Fibroblast of peridontal ligament (primary cell): ENCODE data around the gene GHRL.

Source experiments
- DNase-seq: peaks from one replicate; pipeline ENCODE4 v3.0.0-alpha.2; 2010; ENCODE audit errors: extremely low read depth

GHRL gene

DNA sequence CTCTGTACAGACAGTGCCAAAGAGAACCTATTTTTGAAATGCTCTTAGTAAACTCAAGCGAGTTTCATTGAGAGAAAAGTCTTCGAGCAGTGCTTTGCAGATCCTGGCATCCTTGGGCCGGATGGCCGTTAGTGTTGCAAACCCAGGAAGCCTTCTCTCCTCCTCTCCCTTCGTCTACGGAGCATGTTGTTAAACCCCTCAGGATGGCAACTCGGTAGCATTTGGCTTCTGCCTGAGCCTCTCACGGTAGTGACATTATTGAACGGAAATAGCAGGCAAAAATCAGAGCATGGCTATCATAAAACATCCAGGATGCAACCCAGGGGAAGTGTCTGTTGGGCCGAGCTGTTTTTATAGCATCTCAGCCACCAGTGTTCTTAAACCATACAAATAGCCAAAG is 34.8 kb upstream of the GHRL start:
- DNase-seq, result no peak

GRCh38 chr3:10322352-10322710 is 29.6 kb upstream of the GHRL start:
- DNase-seq, result no peak

GRCh38 chr3:10321630-10322351 is 29.0 kb upstream of the GHRL start:
- no peak for DNase-seq

DNA sequence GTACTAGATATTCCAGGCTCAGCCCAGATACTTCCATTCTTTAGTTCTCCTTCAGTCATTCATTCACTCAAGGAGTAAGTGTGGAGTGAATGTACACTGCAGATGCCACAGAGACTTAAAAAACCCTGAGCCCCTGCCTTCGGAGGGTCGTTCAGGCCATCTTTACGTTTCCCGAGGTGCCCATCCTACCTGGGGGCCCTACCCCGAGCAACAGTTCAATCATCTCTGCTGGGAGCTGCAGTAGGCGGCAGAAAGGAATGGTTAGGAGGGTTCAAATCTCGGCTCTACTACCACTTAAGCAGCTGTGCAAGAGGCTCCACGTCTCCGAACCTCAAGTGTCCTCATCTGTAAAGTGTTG is 27.6 kb upstream of the GHRL start:
- DNase-seq, result no peak

DNA sequence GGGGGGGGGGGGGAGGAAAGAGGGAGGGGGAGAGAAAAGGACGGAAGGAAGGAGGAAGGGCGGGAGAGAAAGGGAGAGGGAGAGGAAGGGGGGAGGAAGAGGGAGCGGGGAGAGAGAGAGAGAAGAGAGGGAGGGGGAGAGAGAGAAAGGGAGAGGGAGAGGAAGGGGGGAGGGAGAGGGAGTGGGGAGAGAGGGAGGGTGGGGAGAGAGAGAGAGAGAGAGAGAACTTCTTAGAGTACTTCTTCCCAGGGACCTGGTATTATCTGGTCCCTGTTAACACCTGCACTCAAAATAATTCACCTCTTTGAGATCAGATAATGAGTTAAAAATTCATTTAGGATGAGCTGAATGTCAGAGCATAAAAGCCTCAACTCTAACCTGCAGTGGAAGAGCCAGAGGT is 27.1 kb upstream of the GHRL start:
- DNase-seq, result no peak

- DNase-seq, result no peak
These were observed 26.5 kb upstream of the GHRL start for GRCh38 chr3:10319251-10319650.

- no peak for DNase-seq
These were observed 25.2 kb upstream of the GHRL start for GRCh38 chr3:10317961-10318350.

- no peak for DNase-seq
These were observed 24.7 kb upstream of the GHRL start for GRCh38 chr3:10317311-10317960.

DNA sequence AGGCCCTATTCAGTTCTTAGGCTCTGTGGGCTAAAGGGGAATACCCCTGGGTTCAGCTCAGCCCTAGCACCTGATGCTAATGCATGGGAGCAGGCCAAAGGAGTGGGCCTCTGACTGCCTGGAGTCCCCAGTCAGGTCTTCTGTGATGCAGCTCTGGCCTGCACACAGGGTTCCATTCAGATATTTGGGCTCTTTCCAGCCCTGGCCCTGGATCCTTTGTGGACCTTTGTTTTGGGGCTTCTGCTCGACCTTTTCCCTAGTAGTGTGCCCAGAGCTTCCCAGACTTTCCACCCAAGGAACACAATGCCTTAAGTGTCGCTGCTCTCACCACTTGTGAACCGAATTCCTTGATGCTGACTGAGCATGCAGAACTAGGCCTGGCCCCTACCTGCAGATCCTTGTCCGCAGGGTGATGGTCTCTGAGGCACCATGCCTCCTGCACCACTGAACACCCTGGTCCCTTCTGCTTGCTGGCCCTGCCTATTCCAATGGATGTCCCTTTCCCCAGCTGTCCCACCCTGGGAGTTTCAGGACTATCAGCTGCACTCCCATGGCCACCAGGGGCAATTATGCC is 23.1 kb upstream of the GHRL start:
- no peak for DNase-seq

GRCh38 chr3:10315101-10315500 is 22.4 kb upstream of the GHRL start:
- DNase-seq, result no peak

DNA sequence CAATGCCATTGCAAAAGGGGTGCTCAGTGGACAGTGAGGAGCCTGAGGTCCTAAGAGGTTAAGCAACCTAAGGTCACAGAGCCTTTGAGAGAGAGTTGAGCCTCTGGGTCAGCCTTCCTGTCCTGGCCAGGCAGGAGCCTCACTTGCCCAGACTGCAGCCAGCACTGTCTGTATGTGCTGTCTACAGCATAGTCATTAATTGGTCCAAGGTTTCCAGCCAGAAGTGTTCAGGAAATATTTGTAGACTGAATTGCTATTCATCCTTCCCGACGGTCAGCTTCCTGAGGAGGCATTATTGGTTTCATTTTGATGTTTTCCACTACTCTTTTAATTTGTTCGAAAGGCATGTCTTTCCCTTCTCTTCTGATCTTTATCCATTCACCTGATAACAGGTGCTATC is 20.1 kb upstream of the GHRL start:
- DNase-seq, result no peak

DNA sequence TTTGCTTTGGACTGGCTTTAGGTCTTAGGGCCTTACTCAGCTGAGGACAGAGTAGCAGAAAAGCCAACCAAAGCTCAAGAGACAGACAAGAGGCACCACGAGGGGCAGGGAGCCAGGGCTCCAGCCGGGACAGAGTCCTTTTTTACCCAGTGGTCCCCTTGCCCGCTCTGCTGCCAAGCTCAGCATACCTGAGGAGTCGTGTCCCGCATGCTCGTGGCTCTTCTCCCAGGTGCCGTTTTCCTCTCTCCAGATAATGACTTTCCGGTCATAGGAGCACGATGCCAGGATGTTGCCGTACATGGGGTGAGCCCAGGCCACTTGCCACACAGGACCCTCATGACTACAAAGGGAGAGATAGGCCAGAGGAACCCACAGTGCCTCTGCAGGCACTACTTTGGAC is 19.6 kb upstream of the GHRL start:
- DNase-seq, result no peak

- no peak for DNase-seq
These were observed 19.0 kb upstream of the GHRL start for GRCh38 chr3:10311710-10312109.

- DNase-seq, result peak; percentile 67
These were observed 17.8 kb upstream of the GHRL start for GRCh38 chr3:10310578-10310977.

GRCh38 chr3:10309736-10310135 is 17.0 kb upstream of the GHRL start:
- DNase-seq, result no peak

DNA sequence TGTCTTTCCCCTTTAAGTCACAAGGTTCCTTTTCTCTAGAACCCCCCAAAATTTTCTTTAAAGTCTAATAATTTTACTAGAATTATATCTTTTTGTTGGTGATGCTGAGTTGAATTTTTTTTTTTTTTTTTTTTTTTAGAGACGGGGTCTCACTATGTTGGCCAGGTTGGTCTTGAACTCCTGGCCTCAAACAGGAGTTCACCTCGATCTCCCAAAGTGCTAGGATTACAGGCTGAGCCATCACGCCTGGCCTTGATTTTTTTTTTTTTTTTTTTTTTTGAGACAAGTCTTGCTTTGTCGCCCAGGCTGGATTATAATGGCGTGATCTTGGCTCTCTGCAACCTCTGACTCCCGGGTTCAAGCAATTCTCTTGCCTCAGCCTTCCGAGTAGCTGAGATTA is 15.9 kb upstream of the GHRL start:
- no peak for DNase-seq

DNA sequence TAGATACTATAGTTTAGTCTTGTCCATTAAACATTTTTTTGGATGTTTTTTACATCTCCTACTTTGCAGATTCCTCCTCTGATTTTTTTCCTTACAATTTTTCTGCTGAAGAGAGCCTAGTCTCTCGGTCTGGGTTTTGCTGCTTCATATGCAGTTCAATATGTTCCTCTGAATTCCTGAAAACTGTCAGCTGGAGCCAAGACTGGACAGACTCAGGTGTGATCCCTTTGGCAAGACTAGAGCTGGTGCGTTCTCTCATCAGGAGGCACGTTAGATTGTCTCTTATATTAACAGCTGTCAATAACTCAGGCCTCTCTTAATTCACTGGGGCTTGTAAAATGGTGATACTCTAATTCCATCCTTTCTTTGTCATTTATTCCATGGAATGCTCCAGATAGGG is 13.4 kb upstream of the GHRL start:
- no peak for DNase-seq

DNA sequence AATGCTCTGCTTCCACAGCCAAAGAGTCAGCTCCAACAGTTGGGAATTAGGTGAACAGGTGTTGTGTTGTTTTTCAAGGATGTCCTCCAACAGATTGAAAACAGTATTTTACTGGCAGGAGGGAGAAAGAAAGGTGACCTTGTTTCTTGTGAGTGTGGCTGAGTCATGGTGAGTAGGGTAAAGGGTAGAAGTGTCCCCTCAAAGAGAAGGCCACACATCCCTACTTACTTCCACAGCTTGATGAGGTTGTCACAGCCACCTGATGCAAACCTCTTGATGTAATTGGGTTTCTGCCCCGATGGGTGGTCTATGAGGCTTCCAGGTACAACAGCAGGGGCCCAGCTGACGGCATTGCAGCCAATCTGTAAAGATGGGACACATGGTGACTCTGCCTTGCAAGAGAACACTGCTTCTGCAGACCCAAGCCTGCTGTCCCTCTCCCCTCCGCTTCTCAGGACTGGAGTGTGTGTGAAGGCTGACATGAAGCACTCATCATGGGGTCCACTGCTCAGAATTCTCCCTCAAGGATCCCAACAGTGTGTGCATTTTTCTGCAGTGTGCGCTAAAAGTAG is 12.7 kb upstream of the GHRL start:
- DNase-seq, result no peak

- DNase-seq, result no peak
These were observed 12.2 kb upstream of the GHRL start for GRCh38 chr3:10304905-10305304.

DNA sequence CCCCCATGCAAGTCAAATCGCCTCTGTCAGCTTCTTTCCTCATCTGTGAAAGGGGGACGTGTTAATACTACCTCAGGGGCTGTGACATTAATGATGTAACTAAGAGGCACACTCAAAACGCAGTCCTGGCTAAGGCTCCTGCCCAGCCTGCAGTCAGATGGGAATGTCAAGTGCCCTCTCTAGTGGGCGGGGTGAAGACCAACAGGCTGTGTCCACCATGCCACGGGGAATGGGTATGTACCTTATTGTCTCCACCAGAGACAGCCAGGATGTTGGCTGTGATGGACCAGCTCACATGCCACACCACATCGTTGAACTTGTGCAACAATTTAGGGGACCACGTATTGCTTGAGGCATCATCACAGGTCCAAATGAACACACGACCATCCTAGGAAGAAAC is 11.0 kb upstream of the GHRL start:
- no peak for DNase-seq

- no peak for DNase-seq
These were observed 10.4 kb upstream of the GHRL start for GRCh38 chr3:10303105-10303504.

- no peak for DNase-seq
These were observed 7.3 kb upstream of the GHRL start for GRCh38 chr3:10300087-10300486.

DNA sequence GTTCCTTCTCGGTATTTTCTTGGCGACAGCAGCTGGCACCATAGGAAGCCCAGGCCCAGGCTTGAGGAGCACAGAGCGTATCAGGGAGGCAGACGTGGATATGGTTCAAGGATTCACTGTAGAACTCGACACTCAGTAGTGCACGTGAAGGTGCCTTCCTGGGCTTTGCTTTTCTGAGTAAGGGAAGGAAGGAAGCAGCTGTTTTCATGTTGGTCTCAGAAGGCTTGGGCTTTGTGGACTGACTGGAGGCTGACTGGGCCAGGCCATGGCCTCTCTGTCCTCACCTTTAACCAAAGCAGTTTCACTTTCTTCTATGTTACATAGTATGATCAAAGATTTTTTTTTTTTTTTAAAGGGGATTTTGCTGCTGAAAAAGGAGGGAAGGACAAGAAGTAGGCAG is 6.9 kb upstream of the GHRL start:
- peak; percentile 18 for DNase-seq
